Measurements from ENCODE around the gene COL4A1.

DNA sequence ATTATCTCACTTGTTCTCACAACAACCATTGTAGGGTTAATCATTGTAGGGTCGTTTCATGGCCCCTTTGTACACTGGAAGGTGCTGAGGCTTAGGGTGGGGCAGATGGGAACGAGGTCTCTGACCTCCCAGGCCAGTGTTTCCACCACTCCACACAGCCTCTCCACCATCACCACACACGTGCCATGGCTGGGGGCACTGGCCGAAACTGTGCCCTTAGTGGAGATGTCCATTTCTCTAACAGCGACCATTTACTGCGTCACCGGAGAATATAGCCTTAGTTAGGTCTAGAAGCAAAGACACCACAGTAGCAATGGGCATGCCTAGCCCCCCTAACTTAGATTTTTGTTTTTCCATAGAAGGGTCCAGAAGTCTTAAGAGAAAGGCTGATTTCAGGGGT is 36.5 kb downstream of the COL4A1 start:
- TF ChIP-seq EZH2 (IDR thresholded peaks at IDR 0.05; ENCODE audit: insufficient read depth, poor library complexity, severe bottlenecking) (no peak), EZH2phosphoT487 (IDR thresholded peaks at IDR 0.05; ENCODE audit: insufficient read depth, low read depth) (no peak)

All from GM23248 (cell line).